Body of pancreas (tissue), 4 donors: ENCODE data around the gene ENAH. TPM values are rescaled to one million over a fixed set of nuclear protein-coding genes. Genes with fewer than 3 reads are reported as not detected.
"Not testable (repeated sequence)": the region's sequence is repeated elsewhere in the genome, so short reads cannot be mapped to it uniquely, and the experiment has no call there.

Experiments used
- ATAC-seq: fragments of 150-250 bp; one replicate; pipeline ENCODE4 v1.9.1; 2016
- DNase-seq, 4 donors: peaks; one replicate each; pipeline ENCODE4 v3.0.0-alpha.2; 2019
- H3K27ac ChIP-seq, 4 donors: fragments of 200-600 bp; sonication (generic); 1 replicate in 3 of 4; 2 replicates in 1 of 4; pipeline versions ENCODE4 v1.5.1 to v1.6.1; 2016 to 2019; ENCODE audit warnings: mild to moderate bottlenecking in 1 of 4, mixed read lengths in 1 of 4, moderate library complexity in 1 of 4
- H3K27me3 ChIP-seq, 2 donors: fragments of 200-600 bp; sonication (generic); one replicate each; pipeline ENCODE4 v1.6.0; 2016; ENCODE audit warnings: mild to moderate bottlenecking in 1 of 2
- H3K36me3 ChIP-seq, 2 donors: fragments of 200-600 bp; sonication (generic); replicated peaks in 1 of 2; 2 replicates each; pipeline ENCODE4 v1.5.1; 2016; ENCODE audit warnings: low read depth in 2 of 2; ENCODE audit not compliant: insufficient read depth in 1 of 2
- H3K4me1 ChIP-seq: fragments of 200-600 bp; sonication (generic); one replicate; pipeline ENCODE4 v1.6.0; 2016
- H3K4me3 ChIP-seq, 2 donors: fragments of 200-600 bp; sonication (generic); 1 replicate in 1 of 2; 2 replicates in 1 of 2; pipeline ENCODE4 v1.5.1; 2016 to 2019
- H3K9me3 ChIP-seq, 3 donors: fragments of 200-600 bp; sonication (generic); 1 replicate in 2 of 3; 2 replicates in 1 of 3; pipeline ENCODE4 v1.5.1; 2016
- CTCF ChIP-seq, 7 experiments: fragments of 450-650 bp in 4 of 7; fragments of 200-600 bp in 3 of 7; sonication (generic) in 3 of 7; IDR thresholded peaks; one replicate each; pipeline ENCODE4 v1.5.1; 2016 to 2019; ENCODE audit warnings: antibody characterized with exemption in 7 of 7
- POLR2A ChIP-seq, 3 donors: fragments of 450-650 bp; IDR thresholded peaks; one replicate each; pipeline ENCODE4 v1.6.1; 2016; ENCODE audit warnings: antibody characterized with exemption in 3 of 3, mild to moderate bottlenecking in 2 of 3
- WGBS, 2 donors: methylation state at CpG; one replicate each; pipeline ENCODE4 v1.1.5; 2017; 5-methylcytosine and 5-hydroxymethylcytosine counted together
- intact Hi-C: fragments of 100-400 bp; cut with DNase I; formaldehyde crosslinking; loops from one replicate; pipeline ENCODE4 v1.15.1; 2023
- total RNA-seq, 2 donors: library from RNA; depleted of rRNA; stranded (reverse); fragments of >200 nt; gene quantifications; one replicate each; pipeline ENCODE4 v1.1.0, GENCODE V29; 2016

Gene ENAH
- total RNA-seq, 2 donors from 2014 or later: 21.1 to 28.8 TPM

GRCh38 chr1:225631021-225631663 is 21.8 kb downstream of the ENAH start:
- 90 to 94% methylated on average over 6 of the region's 6 CpGs for WGBS, 2 donors
- no peaks in the 10 kb centered on the region for H3K36me3 ChIP-seq
- DNase-seq (no peak), ATAC-seq (no peak)
- no peak overlapping the region for H3K27ac ChIP-seq
- TF ChIP-seq CTCF (IDR thresholded peaks at IDR 0.05): no peak
- no peak for TF ChIP-seq POLR2A (IDR thresholded peaks at IDR 0.05)
- no peak overlapping the region for H3K4me3 ChIP-seq
- H3K9me3 ChIP-seq: no peaks in the 10 kb centered on the region
- H3K4me1 ChIP-seq: peaks cover 21% of the 10 kb centered on the region
- intact Hi-C loops: no loop called here
- H3K27me3 ChIP-seq: no peaks in the 10 kb centered on the region

GRCh38 chr1:225629483-225629882 is 23.4 kb downstream of the ENAH start:
- Histone ChIP-seq H3K27ac (no peak overlapping the region), H3K4me1 (peaks cover 29% of the 10 kb centered on the region), H3K4me3 (no peak overlapping the region), H3K36me3 (no peaks in the 10 kb centered on the region), H3K9me3 (no peaks in the 10 kb centered on the region), H3K27me3 (no peaks in the 10 kb centered on the region)
- 82 to 84% methylated on average over 3 of the region's 3 CpGs for WGBS, 2 donors
- DNase-seq (no peak), ATAC-seq (no peak)
- TF ChIP-seq POLR2A (IDR thresholded peaks at IDR 0.05) (no peak), CTCF (IDR thresholded peaks at IDR 0.05) (no peak)
- intact Hi-C loops: no loop called here

DNA sequence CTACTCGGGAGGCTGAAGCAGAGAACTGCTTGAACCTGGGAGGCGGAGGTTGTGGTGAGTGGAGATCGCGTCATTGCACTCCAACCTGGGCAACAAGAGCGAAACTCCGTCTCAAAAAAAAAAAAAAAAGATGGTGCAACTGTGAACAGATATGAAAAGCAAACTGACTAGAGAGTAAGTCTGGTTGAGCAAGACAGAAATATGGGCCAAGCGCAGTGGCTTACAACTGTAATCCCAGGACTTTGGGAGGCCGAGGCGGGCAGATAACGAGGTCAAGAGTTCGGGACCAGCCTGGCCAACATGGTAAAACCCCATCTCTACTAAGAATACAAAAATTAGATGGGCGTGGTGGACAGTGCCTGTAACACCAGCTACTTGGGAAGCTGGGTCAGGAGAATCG is 24.1 kb downstream of the ENAH start:
- H3K27me3 ChIP-seq, H3K27ac ChIP-seq, ATAC-seq, H3K9me3 ChIP-seq, DNase-seq, intact Hi-C loops, H3K36me3 ChIP-seq, H3K4me3 ChIP-seq: not testable (repeated sequence)
- 91 to 98% methylated on average over 13 of the region's 13 CpGs for WGBS, 2 donors
- peaks cover 29% of the 10 kb centered on the region for H3K4me1 ChIP-seq

DNA sequence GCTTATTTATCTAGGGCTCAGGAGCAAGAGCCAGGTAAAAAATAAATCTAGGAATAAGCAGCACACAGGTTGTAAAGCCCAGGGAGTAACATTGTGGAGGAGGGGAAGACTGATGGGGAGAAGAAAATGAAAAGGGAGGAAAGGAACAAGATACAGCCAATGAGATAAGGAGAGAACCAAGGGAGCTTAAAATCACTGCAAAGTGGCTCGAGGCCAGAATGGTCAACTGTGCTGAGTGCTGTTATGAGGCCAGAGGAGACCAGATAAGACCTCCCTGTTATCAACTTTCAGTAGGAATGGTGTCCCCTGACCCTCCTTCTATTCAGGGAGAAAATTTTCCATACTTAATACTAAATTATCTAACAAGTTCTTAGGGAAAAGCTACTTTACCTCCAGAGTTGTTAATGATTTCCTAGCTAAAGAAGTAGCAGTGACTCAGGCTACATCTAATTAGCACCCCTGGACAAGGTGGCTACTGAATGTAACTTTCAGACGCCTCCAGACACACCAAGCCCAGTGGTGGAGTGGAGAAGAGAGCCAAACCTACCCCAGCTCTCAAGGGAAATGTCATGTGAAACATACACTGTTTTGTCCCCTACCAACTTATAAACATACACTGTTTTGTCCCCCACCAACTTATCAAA is 25.5 kb downstream of the ENAH start:
- WGBS, 2 donors: 10 to 13% methylated on average over 2 of the region's 2 CpGs
- TF ChIP-seq CTCF (IDR thresholded peaks at IDR 0.05): no peak
- TF ChIP-seq POLR2A (IDR thresholded peaks at IDR 0.05): no peak

DNA sequence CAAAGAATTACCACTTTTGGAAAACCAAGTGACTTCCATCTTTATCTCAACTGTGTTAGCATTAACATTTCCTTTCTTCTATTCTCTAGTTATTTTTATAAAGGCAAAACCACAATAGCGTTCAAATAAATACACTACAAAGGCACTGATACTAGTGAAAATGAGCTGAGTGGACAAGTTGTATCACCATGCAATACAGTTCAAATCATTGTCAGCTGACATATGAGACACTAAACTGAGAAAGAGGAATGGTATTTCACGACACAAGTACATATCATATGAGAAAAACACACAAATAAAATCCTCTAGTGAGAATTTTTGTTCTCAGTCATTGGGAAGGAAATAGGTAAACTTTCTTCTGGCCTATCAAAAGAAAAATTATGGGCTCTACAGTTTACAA is 26.2 kb downstream of the ENAH start:
- no peak overlapping the region for H3K4me3 ChIP-seq
- TF ChIP-seq POLR2A (IDR thresholded peaks at IDR 0.05): no peak
- TF ChIP-seq CTCF (IDR thresholded peaks at IDR 0.05): no peak
- H3K9me3 ChIP-seq: no peaks in the 10 kb centered on the region
- 81 to 91% methylated on average over 2 of the region's 2 CpGs for WGBS, 2 donors
- H3K4me1 ChIP-seq: peaks cover 29% of the 10 kb centered on the region
- H3K36me3 ChIP-seq: no peaks in the 10 kb centered on the region
- DNase-seq (no peak), ATAC-seq (no peak)
- intact Hi-C loops: no loop called here
- no peak overlapping the region for H3K27ac ChIP-seq
- no peaks in the 10 kb centered on the region for H3K27me3 ChIP-seq

More for the DNA sequence above, 25.5 kb downstream of the ENAH start:
- peaks cover 29% of the 10 kb centered on the region for H3K4me1 ChIP-seq
- DNase-seq (peak in 1 of 4 donors; percentile 32), ATAC-seq (no peak)
- no peaks in the 10 kb centered on the region for H3K36me3 ChIP-seq
- intact Hi-C loops: no loop called here
- H3K4me3 ChIP-seq: no peak overlapping the region
- no peak overlapping the region for H3K27ac ChIP-seq
- no peaks in the 10 kb centered on the region for H3K27me3 ChIP-seq
- no peaks in the 10 kb centered on the region for H3K9me3 ChIP-seq
